Measurements from ENCODE around the gene MAN2A2.
"Not testable (repeated sequence)": the region's sequence is repeated elsewhere in the genome, so short reads cannot be mapped to it uniquely, and the experiment has no call there.

Gene MAN2A2

GRCh38 chr15:90921887-90922286 is 18.8 kb downstream of the MAN2A2 start:
- no peak overlapping the region for H2AK5ac ChIP-seq (ENCODE audit: low read depth, low read length)

GRCh38 chr15:90922712-90923322 is 19.7 kb downstream of the MAN2A2 start:
- H3K4me3 ChIP-seq (ENCODE audit: low read length in 2 of 2); H3K14ac ChIP-seq (ENCODE audit: low read length); H3K27me3 ChIP-seq (ENCODE audit: control insufficient read depth in 3 of 3, insufficient read depth in 3 of 3, low read depth in 1 of 3, low read length in 3 of 3); H3K4me2 ChIP-seq (ENCODE audit: insufficient read depth, low read length, poor library complexity, severe bottlenecking); H2AK5ac ChIP-seq (ENCODE audit: low read depth, low read length); H3K9ac ChIP-seq (ENCODE audit: low read depth, low read length, poor library complexity); H3K27ac ChIP-seq (replicated peaks; ENCODE audit: low read length); H3K4ac ChIP-seq (ENCODE audit: low read length); DNase-seq (ENCODE audit: low spot score); H3K9me3 ChIP-seq (replicated peaks in 1 of 2; ENCODE audit: control insufficient read depth in 2 of 2, insufficient read depth in 1 of 2, low read depth in 1 of 2, low read length in 2 of 2); H2BK5ac ChIP-seq (ENCODE audit: low read length); H3K23ac ChIP-seq (ENCODE audit: low read depth, low read length, poor library complexity); H2BK12ac ChIP-seq (ENCODE audit: low read length); H4K91ac ChIP-seq (ENCODE audit: low read depth, low read length, poor library complexity); H4K8ac ChIP-seq (ENCODE audit: low read depth, low read length); H3K4me1 ChIP-seq (ENCODE audit: control insufficient read depth in 2 of 2, insufficient read depth in 1 of 2, low read depth in 1 of 2, low read length in 2 of 2); H3K79me1 ChIP-seq (ENCODE audit: low read depth, low read length); H2BK15ac ChIP-seq (ENCODE audit: low read length); H3K18ac ChIP-seq (ENCODE audit: low read length); H2BK120ac ChIP-seq (ENCODE audit: low read depth, low read length); H2AFZ ChIP-seq (ENCODE audit: low read length): not testable (repeated sequence)
- no CpG with 5 or more reads among the region's 7 CpGs for WGBS, 2 donors (ENCODE audit: extremely low coverage in 2 of 2, insufficient read length in 2 of 2, insufficient replicate concordance in 1 of 2)
- peaks cover 21 to 38% of the 10 kb centered on the region in 2 donors for H3K36me3 ChIP-seq (replicated peaks in 1 of 2; ENCODE audit: control insufficient read depth in 2 of 2, insufficient read depth in 2 of 2, low read length in 2 of 2)

More at GRCh38 chr15:90921887-90922286, 18.8 kb downstream of the MAN2A2 start:
- Histone ChIP-seq H2AFZ (ENCODE audit: low read length) (no peak overlapping the region), H2BK120ac (ENCODE audit: low read depth, low read length) (no peak overlapping the region), H3K27ac (replicated peaks; ENCODE audit: low read length) (no peak overlapping the region), H2BK15ac (ENCODE audit: low read length) (no peak overlapping the region), H3K23ac (ENCODE audit: low read depth, low read length, poor library complexity) (no peak overlapping the region), H3K4me3 (ENCODE audit: low read length in 2 of 2) (no peak overlapping the region), H3K79me1 (ENCODE audit: low read depth, low read length) (no peaks in the 10 kb centered on the region), H4K8ac (ENCODE audit: low read depth, low read length) (no peak overlapping the region), H2BK5ac (ENCODE audit: low read length) (no peak overlapping the region), H3K4ac (ENCODE audit: low read length) (no peak overlapping the region), H3K27me3 (ENCODE audit: control insufficient read depth in 3 of 3, insufficient read depth in 3 of 3, low read depth in 1 of 3, low read length in 3 of 3) (no peaks in the 10 kb centered on the region), H3K4me2 (ENCODE audit: insufficient read depth, low read length, poor library complexity, severe bottlenecking) (no peak overlapping the region), H3K9me3 (replicated peaks in 1 of 2; ENCODE audit: control insufficient read depth in 2 of 2, insufficient read depth in 1 of 2, low read depth in 1 of 2, low read length in 2 of 2) (no peaks in the 10 kb centered on the region), H3K18ac (ENCODE audit: low read length) (no peak overlapping the region), H3K36me3 (replicated peaks in 1 of 2; ENCODE audit: control insufficient read depth in 2 of 2, insufficient read depth in 2 of 2, low read length in 2 of 2) (peaks cover 27 to 47% of the 10 kb centered on the region in 2 donors), H4K91ac (ENCODE audit: low read depth, low read length, poor library complexity) (no peak overlapping the region), H3K9ac (ENCODE audit: low read depth, low read length, poor library complexity) (no peak overlapping the region), H2BK12ac (ENCODE audit: low read length) (no peak overlapping the region), H3K4me1 (ENCODE audit: control insufficient read depth in 2 of 2, insufficient read depth in 1 of 2, low read depth in 1 of 2, low read length in 2 of 2) (peaks cover 0 to 3% of the 10 kb centered on the region in 2 donors), H3K14ac (ENCODE audit: low read length) (no peak overlapping the region)
- DNase-seq (ENCODE audit: low spot score): no peak
- no CpG with 5 or more reads among the region's 4 CpGs for WGBS, 2 donors (ENCODE audit: extremely low coverage in 2 of 2, insufficient read length in 2 of 2, insufficient replicate concordance in 1 of 2)

GRCh38 chr15:90924375-90924774 is 21.3 kb downstream of the MAN2A2 start:
- Histone ChIP-seq H4K8ac (ENCODE audit: low read depth, low read length) (no peak overlapping the region), H3K4me3 (ENCODE audit: low read length in 2 of 2) (no peak overlapping the region), H2BK5ac (ENCODE audit: low read length) (no peak overlapping the region), H2BK15ac (ENCODE audit: low read length) (no peak overlapping the region), H4K91ac (ENCODE audit: low read depth, low read length, poor library complexity) (no peak overlapping the region), H3K14ac (ENCODE audit: low read length) (no peak overlapping the region), H3K18ac (ENCODE audit: low read length) (no peak overlapping the region), H2BK120ac (ENCODE audit: low read depth, low read length) (no peak overlapping the region), H3K79me1 (ENCODE audit: low read depth, low read length) (no peaks in the 10 kb centered on the region), H2AFZ (ENCODE audit: low read length) (no peak overlapping the region), H3K4ac (ENCODE audit: low read length) (no peak overlapping the region), H3K4me2 (ENCODE audit: insufficient read depth, low read length, poor library complexity, severe bottlenecking) (no peak overlapping the region), H3K9me3 (replicated peaks in 1 of 2; ENCODE audit: control insufficient read depth in 2 of 2, insufficient read depth in 1 of 2, low read depth in 1 of 2, low read length in 2 of 2) (no peaks in the 10 kb centered on the region), H3K9ac (ENCODE audit: low read depth, low read length, poor library complexity) (no peak overlapping the region), H3K23ac (ENCODE audit: low read depth, low read length, poor library complexity) (no peak overlapping the region), H2BK12ac (ENCODE audit: low read length) (no peak overlapping the region), H2AK5ac (ENCODE audit: low read depth, low read length) (no peak overlapping the region), H3K27ac (replicated peaks; ENCODE audit: low read length) (no peak overlapping the region), H3K27me3 (ENCODE audit: control insufficient read depth in 3 of 3, insufficient read depth in 3 of 3, low read depth in 1 of 3, low read length in 3 of 3) (no peaks in the 10 kb centered on the region), H3K4me1 (ENCODE audit: control insufficient read depth in 2 of 2, insufficient read depth in 1 of 2, low read depth in 1 of 2, low read length in 2 of 2) (peaks cover 0 to 3% of the 10 kb centered on the region in 2 donors), H3K36me3 (replicated peaks in 1 of 2; ENCODE audit: control insufficient read depth in 2 of 2, insufficient read depth in 2 of 2, low read length in 2 of 2) (peaks cover 13 to 24% of the 10 kb centered on the region in 2 donors)
- DNase-seq (ENCODE audit: low spot score): no peak
- WGBS, 2 donors (ENCODE audit: extremely low coverage in 2 of 2, insufficient read length in 2 of 2, insufficient replicate concordance in 1 of 2): no CpG with 5 or more reads among the region's 5 CpGs

- not testable (repeated sequence) for H2BK12ac ChIP-seq (ENCODE audit: low read length); H2AK5ac ChIP-seq (ENCODE audit: low read depth, low read length); H2BK120ac ChIP-seq (ENCODE audit: low read depth, low read length); H4K91ac ChIP-seq (ENCODE audit: low read depth, low read length, poor library complexity); H3K79me1 ChIP-seq (ENCODE audit: low read depth, low read length); H3K4me3 ChIP-seq (ENCODE audit: low read length in 2 of 2); H2AFZ ChIP-seq (ENCODE audit: low read length); H3K23ac ChIP-seq (ENCODE audit: low read depth, low read length, poor library complexity); H3K4ac ChIP-seq (ENCODE audit: low read length); H3K27ac ChIP-seq (replicated peaks; ENCODE audit: low read length); H3K27me3 ChIP-seq (ENCODE audit: control insufficient read depth in 3 of 3, insufficient read depth in 3 of 3, low read depth in 1 of 3, low read length in 3 of 3); H3K4me1 ChIP-seq (ENCODE audit: control insufficient read depth in 2 of 2, insufficient read depth in 1 of 2, low read depth in 1 of 2, low read length in 2 of 2); H4K8ac ChIP-seq (ENCODE audit: low read depth, low read length); H3K4me2 ChIP-seq (ENCODE audit: insufficient read depth, low read length, poor library complexity, severe bottlenecking); H2BK5ac ChIP-seq (ENCODE audit: low read length); H3K9me3 ChIP-seq (replicated peaks in 1 of 2; ENCODE audit: control insufficient read depth in 2 of 2, insufficient read depth in 1 of 2, low read depth in 1 of 2, low read length in 2 of 2); H3K18ac ChIP-seq (ENCODE audit: low read length); H3K36me3 ChIP-seq (replicated peaks in 1 of 2; ENCODE audit: control insufficient read depth in 2 of 2, insufficient read depth in 2 of 2, low read length in 2 of 2); H3K9ac ChIP-seq (ENCODE audit: low read depth, low read length, poor library complexity); H2BK15ac ChIP-seq (ENCODE audit: low read length); DNase-seq (ENCODE audit: low spot score); H3K14ac ChIP-seq (ENCODE audit: low read length)
- no CpG with 5 or more reads among the region's 10 CpGs for WGBS, 2 donors (ENCODE audit: extremely low coverage in 2 of 2, insufficient read length in 2 of 2, insufficient replicate concordance in 1 of 2)
These were observed 23.7 kb downstream of the MAN2A2 start for GRCh38 chr15:90926766-90927165.

All from neuronal stem cell (in vitro differentiated cells).